Cortex of kidney (tissue), 1 donor: ENCODE results near the gene ZCCHC7.
"Not testable (repeated sequence)": the region's sequence is repeated elsewhere in the genome, so short reads cannot be mapped to it uniquely, and the experiment has no call there.

Source experiments
- DNase-seq: peaks from one replicate; lab custom pipeline; 2025; lab: John Stamatoyannopoulos, UW

Gene ZCCHC7

GRCh38 chr9:37373621-37374020, 253.2 kb downstream of the ZCCHC7 start:
- DNase-seq: no peak

- DNase-seq: no peak
Observed at GRCh38 chr9:37374892-37375291, 254.5 kb downstream of the ZCCHC7 start.

GRCh38 chr9:37377688-37378612, 257.6 kb downstream of the ZCCHC7 start:
- no peak for DNase-seq

- no peak for DNase-seq
Observed at GRCh38 chr9:37378613-37379004, 258.2 kb downstream of the ZCCHC7 start.

- no peak for DNase-seq
Observed at GRCh38 chr9:37379835-37380234, 259.5 kb downstream of the ZCCHC7 start.

GRCh38 chr9:37380570-37380969, 260.2 kb downstream of the ZCCHC7 start:
- no peak for DNase-seq

- DNase-seq: no peak
Observed at GRCh38 chr9:37381094-37381741, 260.8 kb downstream of the ZCCHC7 start.

- DNase-seq: no peak
Observed at GRCh38 chr9:37382161-37382981, 262.0 kb downstream of the ZCCHC7 start.

GRCh38 chr9:37382982-37383357, 262.6 kb downstream of the ZCCHC7 start:
- DNase-seq: no peak

- no peak for DNase-seq
Observed at GRCh38 chr9:37383393-37383792, 263.0 kb downstream of the ZCCHC7 start.

GRCh38 chr9:37383876-37384746, 263.7 kb downstream of the ZCCHC7 start:
- DNase-seq: no peak

GRCh38 chr9:37385286-37385685, 264.9 kb downstream of the ZCCHC7 start:
- no peak for DNase-seq

- no peak for DNase-seq
Observed at GRCh38 chr9:37386988-37387387, 266.6 kb downstream of the ZCCHC7 start.

- no peak for DNase-seq
Observed at GRCh38 chr9:37390759-37391158, 270.4 kb downstream of the ZCCHC7 start.

- no peak for DNase-seq
Observed at GRCh38 chr9:37392272-37392671, 271.9 kb downstream of the ZCCHC7 start.

- DNase-seq: no peak
Observed at GRCh38 chr9:37395229-37395628, 274.9 kb downstream of the ZCCHC7 start.

GRCh38 chr9:37395663-37396062, 275.3 kb downstream of the ZCCHC7 start:
- no peak for DNase-seq

GRCh38 chr9:37397948-37398347, 277.6 kb downstream of the ZCCHC7 start:
- not testable (repeated sequence) for DNase-seq

GRCh38 chr9:37398464-37399025, 278.2 kb downstream of the ZCCHC7 start:
- DNase-seq: no peak

- DNase-seq: no peak
Observed at GRCh38 chr9:37399336-37399735, 279.0 kb downstream of the ZCCHC7 start.

GRCh38 chr9:37404590-37404989, 284.2 kb downstream of the ZCCHC7 start:
- DNase-seq: no peak
